ENCODE results near the gene IL4I1. TPM values are rescaled to one million over a fixed set of nuclear protein-coding genes. Genes with fewer than 3 reads are reported as not detected.
"Not testable (repeated sequence)": the region's sequence is repeated elsewhere in the genome, so short reads cannot be mapped to it uniquely, and the experiment has no call there.

Gene IL4I1, protein sequence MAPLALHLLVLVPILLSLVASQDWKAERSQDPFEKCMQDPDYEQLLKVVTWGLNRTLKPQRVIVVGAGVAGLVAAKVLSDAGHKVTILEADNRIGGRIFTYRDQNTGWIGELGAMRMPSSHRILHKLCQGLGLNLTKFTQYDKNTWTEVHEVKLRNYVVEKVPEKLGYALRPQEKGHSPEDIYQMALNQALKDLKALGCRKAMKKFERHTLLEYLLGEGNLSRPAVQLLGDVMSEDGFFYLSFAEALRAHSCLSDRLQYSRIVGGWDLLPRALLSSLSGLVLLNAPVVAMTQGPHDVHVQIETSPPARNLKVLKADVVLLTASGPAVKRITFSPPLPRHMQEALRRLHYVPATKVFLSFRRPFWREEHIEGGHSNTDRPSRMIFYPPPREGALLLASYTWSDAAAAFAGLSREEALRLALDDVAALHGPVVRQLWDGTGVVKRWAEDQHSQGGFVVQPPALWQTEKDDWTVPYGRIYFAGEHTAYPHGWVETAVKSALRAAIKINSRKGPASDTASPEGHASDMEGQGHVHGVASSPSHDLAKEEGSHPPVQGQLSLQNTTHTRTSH
- polyA plus RNA-seq (2011; rRNA removed) (0.30 and 0.92 TPM in 2 replicates), polyA minus RNA-seq (2011; rRNA and poly(A)+ RNA removed) (0.30 and 1.1 TPM in 2 replicates)

DNA sequence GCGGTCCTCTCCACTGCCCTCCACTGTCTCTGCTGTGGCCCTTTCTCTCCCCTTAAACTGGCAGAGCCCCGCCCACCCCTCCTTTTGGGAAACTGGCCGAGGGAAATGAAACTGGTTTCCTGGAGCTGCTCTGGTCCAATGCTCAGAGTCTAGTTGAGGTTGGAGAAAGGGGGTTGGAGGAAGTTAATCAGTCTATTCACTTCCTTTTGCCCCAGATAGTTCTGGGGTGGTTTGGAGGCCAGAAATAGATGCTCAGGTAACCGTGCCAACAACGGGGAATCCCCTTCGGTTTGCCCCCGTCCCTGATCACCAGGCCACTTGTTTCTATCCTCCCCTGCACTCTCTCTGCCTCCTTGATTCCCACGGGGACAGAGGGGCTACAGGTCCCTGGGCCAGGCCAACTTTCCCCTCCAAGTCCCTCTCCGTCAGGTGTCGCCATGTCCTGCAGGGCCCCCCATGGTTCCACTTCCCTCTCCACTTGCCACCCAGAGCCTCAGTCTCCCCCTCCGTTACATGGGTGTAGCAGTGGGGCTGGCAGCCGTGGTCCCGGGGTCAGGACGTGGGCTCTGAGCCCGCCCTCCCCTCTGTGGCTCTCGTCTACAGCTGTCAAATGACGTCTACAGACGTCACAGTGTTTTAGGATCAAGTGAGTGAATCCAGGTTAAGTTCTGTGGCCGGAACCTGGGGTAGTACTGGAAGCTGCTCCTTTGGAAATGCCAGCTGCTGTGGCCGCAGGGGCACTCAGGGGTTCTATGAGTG is at the start of gene IL4I1:
IL4I1 (minus strand) TSS at position 25 of the 759 bp plus-strand sequence. CDS start 727 bp downstream, outside the sequence.
- CTCF ChIA-PET = no interaction called here
- peak within 1 kb of the TSS; percentile 61 for H3K27ac ChIP-seq (ENCODE audit: low read depth, low read length)
- H3K27me3 ChIP-seq (ENCODE audit: control insufficient read depth, insufficient read depth, low read length) = no peaks in the 10 kb centered on the region
- POLR2A ChIA-PET = interaction anchor here (0.9 kb wide), 1 partner anchor 28 kb away, joined by 3 read pairs; no protein-coding TSS in a partner anchor
- no peak for DNase-seq (ENCODE audit: low read depth, low spot score)
- no peak for TF ChIP-seq CTCF (IDR thresholded peaks at IDR 0.05; ENCODE audit: low read depth, low read length)
- H3K4me3 ChIP-seq (ENCODE audit: low read depth, low read length) = no peak within 1 kb of the TSS
- H3K9me3 ChIP-seq (ENCODE audit: control insufficient read depth, insufficient read depth, low read length) = no peaks in the 10 kb centered on the region; the same call in 1 of the 2 replicates

DNA sequence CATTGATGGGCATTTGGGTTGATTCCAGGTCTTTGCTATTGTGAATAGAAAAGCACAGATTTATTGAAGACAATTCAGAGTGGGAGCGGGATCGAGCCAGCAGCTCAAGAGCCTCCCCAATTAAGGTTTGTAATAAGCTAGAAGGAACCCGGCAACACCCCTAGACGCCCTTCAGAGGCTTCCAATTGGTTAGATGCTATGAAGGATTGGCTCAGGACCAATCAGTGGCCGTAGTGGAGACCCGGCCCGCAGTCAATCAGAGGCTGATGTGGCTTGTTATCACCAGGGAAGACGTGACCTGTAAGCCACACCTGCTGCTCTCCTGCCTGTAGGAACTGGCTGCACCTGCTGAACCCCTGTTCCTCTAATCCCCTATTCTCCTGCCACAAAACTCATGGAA is 49.7 kb upstream of the IL4I1 start:
- POLR2A ChIA-PET = no interaction called here
- H3K27ac ChIP-seq (ENCODE audit: low read depth, low read length) = no peak overlapping the region
- no peak for DNase-seq (ENCODE audit: low read depth, low spot score)
- no peaks in the 10 kb centered on the region for H3K9me3 ChIP-seq (ENCODE audit: control insufficient read depth, insufficient read depth, low read length)
- TF ChIP-seq CTCF (IDR thresholded peaks at IDR 0.05; ENCODE audit: low read depth, low read length) = no peak
- peaks cover 2% of the 10 kb centered on the region for H3K27me3 ChIP-seq (ENCODE audit: control insufficient read depth, insufficient read depth, low read length)
- no peak overlapping the region for H3K4me3 ChIP-seq (ENCODE audit: low read depth, low read length)
- CTCF ChIA-PET = no interaction called here

DNA sequence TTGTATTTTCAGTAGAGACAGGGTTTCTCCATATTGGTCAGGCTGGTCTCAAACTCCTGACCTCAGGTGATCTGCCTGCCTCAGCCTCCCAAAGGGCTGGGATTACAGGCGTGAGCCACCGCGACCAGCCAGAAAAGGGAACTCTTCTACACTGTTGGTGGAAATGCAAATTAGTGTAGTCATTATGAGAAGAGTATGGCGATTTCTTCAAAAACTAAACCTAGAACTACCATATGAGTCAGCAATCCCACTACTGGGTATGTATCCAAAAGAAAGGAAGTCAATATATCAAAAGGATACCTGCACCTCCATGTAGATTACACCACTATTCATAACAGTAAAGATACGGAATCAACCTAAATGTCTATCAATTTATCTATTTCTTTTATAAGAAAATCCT is 47.9 kb upstream of the IL4I1 start:
- H3K9me3 ChIP-seq (ENCODE audit: control insufficient read depth, insufficient read depth, low read length); DNase-seq (ENCODE audit: low read depth, low spot score); H3K27ac ChIP-seq (ENCODE audit: low read depth, low read length); POLR2A ChIA-PET; H3K27me3 ChIP-seq (ENCODE audit: control insufficient read depth, insufficient read depth, low read length); CTCF ChIA-PET; H3K4me3 ChIP-seq (ENCODE audit: low read depth, low read length): not testable (repeated sequence)

DNA sequence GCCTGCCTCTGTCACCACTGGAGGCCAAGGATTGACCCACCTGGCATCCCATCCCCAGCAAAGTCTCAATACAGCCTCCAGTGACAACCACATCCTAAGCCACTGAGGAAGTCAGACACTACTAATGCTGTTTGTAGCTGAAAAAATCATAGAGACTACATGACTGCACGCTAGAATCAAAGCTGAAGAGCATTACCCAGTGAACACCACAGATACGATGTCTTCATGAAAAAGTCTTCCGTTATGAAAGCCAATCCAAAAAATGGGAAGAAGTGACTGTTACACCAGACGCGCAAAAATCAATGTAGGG is 43.8 kb upstream of the IL4I1 start:
- Histone ChIP-seq H3K9me3 (ENCODE audit: control insufficient read depth, insufficient read depth, low read length) (no peaks in the 10 kb centered on the region), H3K4me3 (ENCODE audit: low read depth, low read length) (no peak overlapping the region), H3K27me3 (ENCODE audit: control insufficient read depth, insufficient read depth, low read length) (peaks cover 2% of the 10 kb centered on the region), H3K27ac (ENCODE audit: low read depth, low read length) (no peak overlapping the region)
- DNase-seq (ENCODE audit: low read depth, low spot score) = no peak
- CTCF ChIA-PET = no interaction called here
- no peak for TF ChIP-seq CTCF (IDR thresholded peaks at IDR 0.05; ENCODE audit: low read depth, low read length)
- POLR2A ChIA-PET = no interaction called here

GRCh38 chr19:49939721-49940481 is 43.2 kb upstream of the IL4I1 start:
- Histone ChIP-seq H3K27me3 (ENCODE audit: control insufficient read depth, insufficient read depth, low read length) (peaks cover 2% of the 10 kb centered on the region), H3K9me3 (ENCODE audit: control insufficient read depth, insufficient read depth, low read length) (no peaks in the 10 kb centered on the region), H3K27ac (ENCODE audit: low read depth, low read length) (no peak overlapping the region), H3K4me3 (ENCODE audit: low read depth, low read length) (no peak overlapping the region)
- TF ChIP-seq CTCF (IDR thresholded peaks at IDR 0.05; ENCODE audit: low read depth, low read length) = no peak
- ChIA-PET CTCF (interaction anchor here (0.6 to 3.0 kb wide), 3 partner anchors 9 to 196 kb away, joined by 5 to 28 read pairs (median 25); no protein-coding TSS in a partner anchor), POLR2A (no interaction called here)
- DNase-seq (ENCODE audit: low read depth, low spot score) = no peak
